Measurements from ENCODE around the gene OPN4. TPM values are rescaled to one million over a fixed set of nuclear protein-coding genes. Genes with fewer than 3 reads are reported as not detected.

OPN4 gene
- total and polyA plus RNA-seq, 2 of the 8 experiments (the other 6 are each of a cell fraction or from before 2014, with no cell fraction given), result not detected

DNA sequence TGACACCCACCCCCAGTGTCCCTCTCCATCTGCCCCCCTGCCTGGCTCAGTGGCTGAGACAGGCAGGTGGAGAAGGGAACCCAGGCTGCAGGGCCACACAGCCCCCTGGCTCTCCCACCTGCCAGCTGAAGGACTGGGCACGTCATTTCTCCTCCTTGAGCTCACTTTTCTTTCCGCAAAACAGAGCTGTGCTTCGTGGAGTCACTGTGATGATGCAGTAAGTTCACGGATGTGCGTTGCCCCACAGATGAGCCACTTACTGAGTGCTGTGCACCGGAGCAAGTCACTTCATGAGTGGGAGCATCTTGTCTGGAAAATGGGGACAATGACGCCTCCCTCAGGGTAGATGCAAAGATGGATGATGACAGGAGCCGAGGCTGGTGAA is 2.7 kb downstream of the OPN4 start:
- no peak overlapping the region for H4K8ac ChIP-seq (ENCODE audit: extremely low read depth, insufficient read depth, low read length)
- H2BK120ac ChIP-seq (replicated peaks; ENCODE audit: low read depth, low read length), result no peak overlapping the region
- no peak for DNase-seq (ENCODE audit: low read depth in 1 of 2, low spot score in 2 of 2)
- H3K9me3 ChIP-seq (ENCODE audit: insufficient read depth in 2 of 2, low read depth in 1 of 2, low read length in 1 of 2), result no peaks in the 10 kb centered on the region
- H3K27me3 ChIP-seq (replicated peaks in 1 of 4; ENCODE audit: control insufficient read depth in 3 of 4, extremely low read depth in 1 of 4, insufficient read depth in 3 of 4, low read length in 3 of 4), result no peaks in the 10 kb centered on the region
- peaks cover 0 to 6% of the 10 kb centered on the region in 2 experiments for H4K20me1 ChIP-seq (replicated peaks in 1 of 2; ENCODE audit: control insufficient read depth in 1 of 2, insufficient read depth in 2 of 2, low read length in 2 of 2)
- no peak overlapping the region for H3K14ac ChIP-seq (ENCODE audit: insufficient read length)
- H3K9ac ChIP-seq (replicated peaks in 1 of 4; ENCODE audit: extremely low read depth in 1 of 4, low read depth in 3 of 4, low read length in 3 of 4), result no peak overlapping the region
- no peak overlapping the region for H2BK5ac ChIP-seq (ENCODE audit: low read depth, low read length)
- no peaks in the 10 kb centered on the region for H3K36me3 ChIP-seq (ENCODE audit: control insufficient read depth in 2 of 4, insufficient read depth in 4 of 4, low read length in 3 of 4)
- H2AFZ ChIP-seq (ENCODE audit: low read length), result no peak overlapping the region
- no peak overlapping the region for H2AK5ac ChIP-seq (ENCODE audit: low read depth, low read length)
- CTCF ChIA-PET (ENCODE audit: partially characterized antibody), result interaction anchor here (0.8 to 13.4 kb wide), 3 partner anchors 11 to 27 kb away, joined by 3 to 105 read pairs (median 3); no protein-coding TSS in a partner anchor
- no peak overlapping the region for H3K18ac ChIP-seq (ENCODE audit: extremely low read depth, low read length)
- H4K91ac ChIP-seq (replicated peaks; ENCODE audit: insufficient read length, low read length), result no peak overlapping the region
- no peak for FAIRE-seq
- H3K4me2 ChIP-seq (ENCODE audit: insufficient read depth in 1 of 2, low read depth in 2 of 2, low read length in 2 of 2), result no peak overlapping the region
- H4K5ac ChIP-seq (ENCODE audit: insufficient read length, low read depth, low read length), result no peak overlapping the region
- no peak overlapping the region for H3K4ac ChIP-seq (replicated peaks; ENCODE audit: insufficient read length, low read depth, low read length)
- H3K4me1 ChIP-seq (replicated peaks in 1 of 4; ENCODE audit: control insufficient read depth in 3 of 4, insufficient read depth in 4 of 4, low read length in 3 of 4), result peaks cover 0 to 6% (median 4%) of the 10 kb centered on the region in 4 experiments; a peak in 2 of 7 replicates
- no peaks in the 10 kb centered on the region for H3K79me1 ChIP-seq (ENCODE audit: low read depth, low read length)
- no peak overlapping the region for H2BK15ac ChIP-seq (ENCODE audit: low read length)
- H3K23ac ChIP-seq (ENCODE audit: insufficient read length), result no peak overlapping the region
- H3K4me3 ChIP-seq (ENCODE audit: extremely low read depth in 1 of 4, insufficient read depth in 2 of 4, low read depth in 3 of 4, low read length in 4 of 4), result no peak overlapping the region
- no peak for TF ChIP-seq SAP30 (IDR thresholded peaks at IDR 0.05; ENCODE audit: insufficient read depth, insufficient replicate concordance, low read length)
- no peak for TF ChIP-seq CBX8 (IDR thresholded peaks at IDR 0.05; ENCODE audit: borderline replicate concordance, low read depth, low read length)
- no peak for TF ChIP-seq ASH2L (IDR thresholded peaks at IDR 0.05; ENCODE audit: low read length)
- TF ChIP-seq TAF7 (optimal IDR thresholded peaks at IDR 0.05; ENCODE audit: borderline replicate concordance, low read depth, low read length), result no peak
- TF ChIP-seq, protein P1, sequence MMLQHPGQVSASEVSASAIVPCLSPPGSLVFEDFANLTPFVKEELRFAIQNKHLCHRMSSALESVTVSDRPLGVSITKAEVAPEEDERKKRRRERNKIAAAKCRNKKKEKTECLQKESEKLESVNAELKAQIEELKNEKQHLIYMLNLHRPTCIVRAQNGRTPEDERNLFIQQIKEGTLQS (IDR thresholded peaks at IDR 0.05; ENCODE audit: insufficient read depth, low read depth, low read length), result no peak
- TF ChIP-seq SP2 (IDR thresholded peaks at IDR 0.05; ENCODE audit: low read length), result no peak
- no peak for TF ChIP-seq CHD1 (IDR thresholded peaks at IDR 0.05; ENCODE audit: low read depth, low read length)
- no peak overlapping the region for H3K27ac ChIP-seq (ENCODE audit: low read depth, low read length)
- H3K79me2 ChIP-seq (ENCODE audit: control insufficient read depth in 1 of 2, insufficient read depth in 2 of 2, low read length in 2 of 2), result no peaks in the 10 kb centered on the region
- H3K23me2 ChIP-seq (ENCODE audit: low read depth, low read length), result peaks cover 7% of the 10 kb centered on the region; the same call in 1 of the 2 replicates
- no peak overlapping the region for H2BK20ac ChIP-seq (ENCODE audit: low read length)
- POLR2A ChIA-PET (ENCODE audit: partially characterized antibody), result no interaction called here
- H2BK12ac ChIP-seq (ENCODE audit: low read depth, low read length), result no peak overlapping the region; the same call in 1 of the 2 replicates
- H3K56ac ChIP-seq (replicated peaks; ENCODE audit: insufficient read length, low read depth, low read length), result no peak overlapping the region
- 97% methylated on average over 8 of the region's 8 CpGs; no CpG with 5 or more reads in 1 of the 2 experiments for WGBS, 2 experiments (ENCODE audit: extremely low coverage in 1 of 2, insufficient coverage in 1 of 2, insufficient read length in 1 of 2, insufficient replicate concordance in 2 of 2, low coverage in 1 of 2, low lambda C conversion rate in 2 of 2, missing lambda C conversion rate in 1 of 2)

Data from H1 (cell line).